Stimulated activated CD4-positive, alpha-beta T cell treated with anti-CD3 and anti-CD28 coated beads, Interleukin-12 subunit alpha, Interleukin-12 subunit beta, amount 100 ng/mL, for 24 hours (primary cell): Measurements from ENCODE around the gene PRPS1.
"Not testable (repeated sequence)": the region's sequence is repeated elsewhere in the genome, so short reads cannot be mapped to it uniquely, and the experiment has no call there.

Experiments used
- DNase-seq, 2 experiments: peaks; one replicate each; pipeline ENCODE4 v3.0.0-alpha.2; 2020; ENCODE audit warnings: low read depth in 2 of 2

PRPS1 gene

GRCh38 chrX:107674480-107675364 is 46.4 kb downstream of the PRPS1 start:
- peak in 1 of 2 experiments; percentile 22 for DNase-seq

GRCh38 chrX:107675365-107675654 is 47.0 kb downstream of the PRPS1 start:
- no peak for DNase-seq

- no peak for DNase-seq
These were observed 47.7 kb downstream of the PRPS1 start for GRCh38 chrX:107675823-107676555.

GRCh38 chrX:107676559-107677378 is 48.5 kb downstream of the PRPS1 start:
- DNase-seq: peak in 1 of 2 experiments; percentile 39

- no peak for DNase-seq
These were observed 49.2 kb downstream of the PRPS1 start for GRCh38 chrX:107677501-107677901.

- DNase-seq: no peak
These were observed 49.6 kb downstream of the PRPS1 start for GRCh38 chrX:107677909-107678308.

- peak in 1 of 2 experiments; percentile 51 for DNase-seq
These were observed 50.8 kb downstream of the PRPS1 start for GRCh38 chrX:107678957-107679740.

- DNase-seq: no peak
These were observed 53.9 kb downstream of the PRPS1 start for GRCh38 chrX:107682256-107682655.

- no peak for DNase-seq
These were observed 55.0 kb downstream of the PRPS1 start for GRCh38 chrX:107683124-107683895.

- no peak for DNase-seq
These were observed 55.6 kb downstream of the PRPS1 start for GRCh38 chrX:107683931-107684330.

- DNase-seq: no peak
These were observed 56.7 kb downstream of the PRPS1 start for GRCh38 chrX:107684956-107685385.

- DNase-seq: not testable (repeated sequence)
These were observed 57.3 kb downstream of the PRPS1 start for GRCh38 chrX:107685586-107685985.

- DNase-seq: no peak
These were observed 57.7 kb downstream of the PRPS1 start for GRCh38 chrX:107686026-107686425.

GRCh38 chrX:107686792-107687191 is 58.5 kb downstream of the PRPS1 start:
- no peak for DNase-seq

- DNase-seq: no peak
These were observed 59.1 kb downstream of the PRPS1 start for GRCh38 chrX:107687445-107687844.

- no peak for DNase-seq
These were observed 62.7 kb downstream of the PRPS1 start for GRCh38 chrX:107691024-107691448.

- no peak for DNase-seq
These were observed 71.3 kb downstream of the PRPS1 start for GRCh38 chrX:107699616-107700015.

- DNase-seq: no peak
These were observed 72.0 kb downstream of the PRPS1 start for GRCh38 chrX:107700317-107700774.
